GM23248 (cell line): Measurements from ENCODE around the gene ACOT7. TPM values are rescaled to one million over a fixed set of nuclear protein-coding genes. Genes with fewer than 3 reads are reported as not detected.

Experiments used
- DNase-seq: peaks from one replicate; pipeline ENCODE4 v3.0.0-alpha.2; 2015
- H2AFZ ChIP-seq: fragments of 200-600 bp; sonication (generic); 2 replicates; pipeline ENCODE4 v1.6.1; 2016; ENCODE audit warnings: antibody characterized with exemption
- H3F3A ChIP-seq: fragments of 200-600 bp; sonication (generic); 2 replicates; pipeline ENCODE4 v1.6.1; 2016; ENCODE audit warnings: mild to moderate bottlenecking, antibody characterized with exemption, mixed run types; ENCODE audit not compliant: insufficient read depth
- H3K27ac ChIP-seq: fragments of 200-600 bp; sonication (generic); 2 replicates; pipeline ENCODE4 v1.5.1; 2016; ENCODE audit warnings: mild to moderate bottlenecking
- H3K27me3 ChIP-seq: fragments of 200-600 bp; sonication (generic); replicated peaks from 2 replicates; pipeline ENCODE4 v1.6.1; 2016; ENCODE audit warnings: mild to moderate bottlenecking; ENCODE audit not compliant: insufficient read depth
- H3K36me3 ChIP-seq: fragments of 200-600 bp; sonication (generic); 2 replicates; pipeline ENCODE4 v1.6.1; 2016; ENCODE audit warnings: low read depth, mild to moderate bottlenecking
- H3K4me1 ChIP-seq: fragments of 200-600 bp; sonication (generic); 2 replicates; pipeline ENCODE4 v1.6.1; 2016; ENCODE audit warnings: mild to moderate bottlenecking; ENCODE audit not compliant: insufficient read depth
- H3K4me2 ChIP-seq: fragments of 200-600 bp; sonication (generic); one replicate; pipeline ENCODE4 v1.6.1; 2016; ENCODE audit warnings: mild to moderate bottlenecking; ENCODE audit not compliant: unreplicated experiment
- H3K4me3 ChIP-seq: fragments of 200-600 bp; sonication (generic); 2 replicates; pipeline ENCODE4 v1.5.1; 2016; ENCODE audit warnings: mild to moderate bottlenecking
- H3K79me2 ChIP-seq: fragments of 200-600 bp; sonication (generic); 2 replicates; pipeline ENCODE4 v1.6.1; 2016; ENCODE audit warnings: mild to moderate bottlenecking; ENCODE audit not compliant: insufficient read depth
- H3K9ac ChIP-seq: fragments of 200-600 bp; sonication (generic); 2 replicates; pipeline ENCODE4 v1.6.1; 2016; ENCODE audit warnings: mild to moderate bottlenecking
- H3K9me2 ChIP-seq: fragments of 200-600 bp; sonication (generic); 2 replicates; pipeline ENCODE4 v1.6.1; 2016; ENCODE audit warnings: mixed run types, mild to moderate bottlenecking, moderate library complexity; ENCODE audit not compliant: insufficient read depth
- H3K9me3 ChIP-seq: fragments of 200-600 bp; sonication (generic); one replicate; pipeline ENCODE4 v1.6.1; 2017; ENCODE audit warnings: low read depth
- H4K20me1 ChIP-seq: fragments of 200-600 bp; sonication (generic); 2 replicates; pipeline ENCODE4 v1.6.0; 2016; ENCODE audit not compliant: insufficient read depth
- EZH2 ChIP-seq: fragments of 200-600 bp; sonication (generic); IDR thresholded peaks from 2 replicates; pipeline ENCODE4 v1.6.1; 2018; ENCODE audit warnings: antibody characterized with exemption, mild to moderate bottlenecking; ENCODE audit not compliant: insufficient read depth, poor library complexity, severe bottlenecking
- EZH2phosphoT487 ChIP-seq: fragments of 200-600 bp; sonication (generic); IDR thresholded peaks from 2 replicates; pipeline ENCODE4 v1.6.1; 2018; ENCODE audit warnings: antibody characterized with exemption, moderate library complexity, mild to moderate bottlenecking, low read depth; ENCODE audit not compliant: insufficient read depth
- WGBS, 2 experiments: methylation state at CpG; one replicate each; pipeline ENCODE4 v1.1.6; 2015 to 2017; ENCODE audit warnings: low lambda C conversion rate in 2 of 2, low coverage in 1 of 2; ENCODE audit errors: missing lambda C conversion rate in 2 of 2; 5-methylcytosine and 5-hydroxymethylcytosine counted together
- in situ Hi-C: fragments of 300-500 bp; cut with MboI; formaldehyde crosslinking; loops from 2 replicates; pipeline ENCODE4 v1.15.0; 2020
- polyA plus RNA-seq: library from polyadenylated mRNA; unstranded; fragments of >200 nt; fragmentation: Nextera tagmentation; extraction: Ambion mirVana; gene quantifications from 2 replicates; pipeline ENCODE4 v1.2.1, GENCODE V29; 2016
- total RNA-seq: library from RNA; depleted of rRNA; stranded (reverse); fragments of >200 nt; shearing (Covaris generic); gene quantifications from 2 replicates; pipeline ENCODE4 v1.2.3, GENCODE V29; 2014

The ACOT7 gene
- total and polyA plus RNA-seq, 2 experiments from 2014 or later: 25.7 to 74.7 TPM

- peaks cover 23% of the 10 kb centered on the region for H3K27me3 ChIP-seq
- no peak overlapping the region for H3K9ac ChIP-seq
- H3K27ac ChIP-seq: no peak overlapping the region
- TF ChIP-seq EZH2phosphoT487: no peak
- TF ChIP-seq EZH2: peak; percentile 92
- H3K9me2 ChIP-seq: no peaks in the 10 kb centered on the region
- DNase-seq: peak; percentile 41
- H3K4me3 ChIP-seq: 0 out of 2 replicates have a peak overlapping the region, but pooled peaks have one; percentile 2
- H3K36me3 ChIP-seq: no peaks in the 10 kb centered on the region
- no peaks in the 10 kb centered on the region for H4K20me1 ChIP-seq
- no peaks in the 10 kb centered on the region for H3K9me3 ChIP-seq
- H3K79me2 ChIP-seq: no peaks in the 10 kb centered on the region
- H3K4me2 ChIP-seq: peak overlapping the region; percentile 8
- 1 to 2% methylated on average over 30 to 56 of the region's 99 CpGs for WGBS, 2 experiments
- in situ Hi-C loops: no loop called here
- H2AFZ ChIP-seq: no peak overlapping the region
- 0 out of 2 replicates have a peak, but pooled peaks cover 4% of the 10 kb centered on the region for H3K4me1 ChIP-seq
- no peaks in the 10 kb centered on the region for H3F3A ChIP-seq
Observed at GRCh38 chr1:6241887-6242740, 151.5 kb downstream of the ACOT7 start.

DNA sequence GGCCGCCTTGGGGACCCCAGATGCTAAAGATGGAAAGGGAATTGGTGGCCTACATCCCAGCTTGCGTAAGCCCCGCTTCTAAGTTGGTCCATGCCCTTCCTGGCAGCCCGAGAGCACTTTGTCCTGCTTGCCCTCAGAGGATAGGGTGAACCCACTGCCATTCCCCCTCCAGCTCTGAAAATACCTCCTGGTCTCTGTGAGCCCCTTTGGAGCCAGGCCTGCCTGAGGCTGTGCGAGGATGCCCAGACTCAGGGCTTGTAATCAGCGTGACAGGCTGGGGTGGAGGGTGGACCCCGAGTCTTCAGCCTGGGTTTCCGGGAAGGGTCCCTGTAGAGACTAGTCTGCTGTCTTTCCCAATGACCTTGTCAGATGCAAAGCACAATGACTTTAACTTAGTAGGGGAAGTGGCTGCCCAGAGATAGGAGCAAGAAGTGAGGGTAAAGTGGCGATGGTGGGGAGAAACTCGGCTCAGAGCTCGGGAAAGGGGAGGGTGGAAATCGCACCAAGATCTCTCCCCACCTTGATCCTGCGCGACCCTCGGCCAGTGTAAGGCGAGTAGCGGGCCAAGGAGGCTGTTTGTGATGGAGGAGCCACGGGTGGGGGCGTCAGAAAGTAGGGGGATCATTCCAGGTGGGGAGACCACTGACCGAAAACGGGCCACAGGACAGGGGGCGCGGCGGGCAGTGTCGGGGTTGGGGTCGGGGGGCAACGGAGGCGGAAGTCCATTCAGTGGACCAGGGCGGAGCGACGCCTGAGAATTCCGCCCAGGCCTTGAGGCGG is 152.3 kb downstream of the ACOT7 start:
- no peak for TF ChIP-seq EZH2phosphoT487
- no peak for TF ChIP-seq EZH2
- H3K36me3 ChIP-seq: no peaks in the 10 kb centered on the region
- no peaks in the 10 kb centered on the region for H3K9me3 ChIP-seq
- no peak overlapping the region for H3K4me2 ChIP-seq
- H3K4me1 ChIP-seq: 0 out of 2 replicates have a peak, but pooled peaks cover 4% of the 10 kb centered on the region
- no peak overlapping the region for H2AFZ ChIP-seq
- H3K4me3 ChIP-seq: no peak overlapping the region
- peaks cover 23% of the 10 kb centered on the region for H3K27me3 ChIP-seq
- no peak for DNase-seq
- in situ Hi-C loops: no loop called here
- H3K79me2 ChIP-seq: no peaks in the 10 kb centered on the region
- H3F3A ChIP-seq: no peaks in the 10 kb centered on the region
- H3K27ac ChIP-seq: no peak overlapping the region
- H4K20me1 ChIP-seq: no peaks in the 10 kb centered on the region
- no peaks in the 10 kb centered on the region for H3K9me2 ChIP-seq
- WGBS, 2 experiments: 56 to 73% methylated on average over 20 to 33 of the region's 33 CpGs
- H3K9ac ChIP-seq: no peak overlapping the region

- Histone ChIP-seq H3F3A (no peaks in the 10 kb centered on the region), H3K27me3 (peaks cover 23% of the 10 kb centered on the region), H3K9ac (no peak overlapping the region), H3K4me3 (no peak overlapping the region), H4K20me1 (no peaks in the 10 kb centered on the region), H3K4me1 (0 out of 2 replicates have a peak, but pooled peaks cover 4% of the 10 kb centered on the region), H2AFZ (no peak overlapping the region), H3K27ac (no peak overlapping the region), H3K9me2 (no peaks in the 10 kb centered on the region), H3K36me3 (no peaks in the 10 kb centered on the region), H3K9me3 (no peaks in the 10 kb centered on the region), H3K4me2 (no peak overlapping the region), H3K79me2 (peaks cover 3% of the 10 kb centered on the region)
- TF ChIP-seq EZH2phosphoT487 (no peak), EZH2 (no peak)
- in situ Hi-C loops: no loop called here
- WGBS, 2 experiments: 43 to 47% methylated on average over 17 of the region's 17 CpGs
- DNase-seq: peak; percentile 89
Observed at GRCh38 chr1:6239950-6240768, 153.4 kb downstream of the ACOT7 start.
